Measurements from ENCODE around the gene SLC17A7. TPM values are rescaled to one million over a fixed set of nuclear protein-coding genes. Genes with fewer than 3 reads are reported as not detected.

The SLC17A7 gene
- total and polyA plus RNA-seq, 7 experiments from 2014 or later, result 0.12 to 0.22 TPM; not detected in 5

GRCh38 chr19:49398931-49399330 lies 42.4 kb downstream of the SLC17A7 start:
- peaks cover 0 to 20% of the 10 kb centered on the region in 2 donors for H3K4me1 ChIP-seq (ENCODE audit: control insufficient read depth in 2 of 2, insufficient read depth in 2 of 2, low read length in 2 of 2)
- no peaks in the 10 kb centered on the region for H3K27me3 ChIP-seq (ENCODE audit: control insufficient read depth in 2 of 2, insufficient read depth in 2 of 2, low read length in 2 of 2)
- no peaks in the 10 kb centered on the region for H3K9me3 ChIP-seq (ENCODE audit: control insufficient read depth in 2 of 3, low read length in 3 of 3)
- Mint-ChIP-seq H3K4me3 (peak overlapping the region in 8 of 10 donors; percentile 0 to 76 (median 53)), H3K27me3 (no peaks in the 10 kb centered on the region), H3K27ac (peak overlapping the region in 5 of 9 donors; percentile 5 to 70 (median 49)), H3K9me3 (peaks cover 0 to 4% (median 0%) of the 10 kb centered on the region in 11 donors), H3K4me1 (peaks cover 14 to 35% (median 23%) of the 10 kb centered on the region in 7 donors), H3K36me3 (no peaks in the 10 kb centered on the region)
- H3K27ac ChIP-seq (ENCODE audit: low read depth, low read length), result no peak overlapping the region
- ATAC-seq (no peak), DNase-seq (no peak)
- H3K4me3 ChIP-seq (ENCODE audit: low read length), result no peak overlapping the region
- intact Hi-C loops (cut with micrococcal nuclease), result no loop called here
- ChIA-PET POLR2A (interaction anchor here (1.1 kb wide), 1 partner anchor 46 kb away, joined by 3 read pairs; no protein-coding TSS in a partner anchor), CTCF (no interaction called here)
- H3K36me3 ChIP-seq (ENCODE audit: control insufficient read depth in 2 of 3, insufficient read depth in 3 of 3, low read length in 3 of 3), result no peaks in the 10 kb centered on the region

GRCh38 chr19:49398001-49398615 lies 43.2 kb downstream of the SLC17A7 start:
- H3K36me3 Mint-ChIP-seq, result no peaks in the 10 kb centered on the region
- H3K9me3 Mint-ChIP-seq, result peaks cover 0 to 4% (median 0%) of the 10 kb centered on the region in 11 donors
- ChIA-PET POLR2A (interaction anchor here (1.1 to 1.2 kb wide), 3 partner anchors 13 to 47 kb away, joined by 3 to 6 read pairs (median 3); no protein-coding TSS in a partner anchor), CTCF (interaction anchor here (0.6 kb wide), 1 partner anchor 15 kb away, joined by 3 read pairs; no protein-coding TSS in a partner anchor)
- Histone ChIP-seq H3K4me1 (ENCODE audit: control insufficient read depth in 2 of 2, insufficient read depth in 2 of 2, low read length in 2 of 2) (peaks cover 0 to 20% of the 10 kb centered on the region in 2 donors), H3K27ac (ENCODE audit: low read depth, low read length) (no peak overlapping the region), H3K27me3 (ENCODE audit: control insufficient read depth in 2 of 2, insufficient read depth in 2 of 2, low read length in 2 of 2) (no peaks in the 10 kb centered on the region), H3K36me3 (ENCODE audit: control insufficient read depth in 2 of 3, insufficient read depth in 3 of 3, low read length in 3 of 3) (no peaks in the 10 kb centered on the region), H3K9me3 (ENCODE audit: control insufficient read depth in 2 of 3, low read length in 3 of 3) (no peaks in the 10 kb centered on the region), H3K4me3 (ENCODE audit: low read length) (no peak overlapping the region)
- intact Hi-C loops (cut with micrococcal nuclease), result no loop called here
- H3K4me3 Mint-ChIP-seq, result peak overlapping the region in 8 of 10 donors; percentile 29 to 76 (median 53)
- DNase-seq (peak in 2 of 9 donors; percentile 12 to 28), ATAC-seq (peak; percentile 46)
- H3K4me1 Mint-ChIP-seq, result peaks cover 14 to 28% (median 23%) of the 10 kb centered on the region in 7 donors
- peak overlapping the region in 7 of 9 donors; percentile 36 to 86 (median 70) for H3K27ac Mint-ChIP-seq
- no peaks in the 10 kb centered on the region for H3K27me3 Mint-ChIP-seq

GRCh38 chr19:49396738-49397505 lies 44.4 kb downstream of the SLC17A7 start:
- peaks cover 0 to 3% (median 1%) of the 10 kb centered on the region in 5 donors for H3K27me3 Mint-ChIP-seq
- ATAC-seq, result no peak
- peaks cover under 1 to 22% of the 10 kb centered on the region in 2 donors for H3K4me1 ChIP-seq (ENCODE audit: control insufficient read depth in 2 of 2, insufficient read depth in 2 of 2, low read length in 2 of 2)
- DNase-seq, result no peak
- no peak overlapping the region for H3K27ac ChIP-seq (ENCODE audit: low read depth, low read length)
- intact Hi-C loops (cut with micrococcal nuclease), result no loop called here
- H3K27ac Mint-ChIP-seq, result peak overlapping the region in 1 of 9 donors; percentile 36
- H3K9me3 Mint-ChIP-seq, result peaks cover 0 to 4% (median 0%) of the 10 kb centered on the region in 11 donors
- H3K9me3 ChIP-seq (ENCODE audit: control insufficient read depth in 2 of 3, low read length in 3 of 3), result no peaks in the 10 kb centered on the region
- ChIA-PET CTCF (interaction anchor here (0.7 kb wide), 1 partner anchor 343 kb away, joined by 4 read pairs; no protein-coding TSS in a partner anchor), POLR2A (interaction anchor here (1.2 kb wide), 1 partner anchor 14 kb away, joined by 6 read pairs; no protein-coding TSS in a partner anchor)
- H3K4me3 ChIP-seq (ENCODE audit: low read length), result no peak overlapping the region
- no peaks in the 10 kb centered on the region for H3K36me3 Mint-ChIP-seq
- no peaks in the 10 kb centered on the region for H3K27me3 ChIP-seq (ENCODE audit: control insufficient read depth in 2 of 2, insufficient read depth in 2 of 2, low read length in 2 of 2)
- H3K4me1 Mint-ChIP-seq, result peaks cover 18 to 31% (median 25%) of the 10 kb centered on the region in 7 donors
- no peaks in the 10 kb centered on the region for H3K36me3 ChIP-seq (ENCODE audit: control insufficient read depth in 2 of 3, insufficient read depth in 3 of 3, low read length in 3 of 3)
- peak overlapping the region in 2 of 10 donors; percentile 63 to 72 for H3K4me3 Mint-ChIP-seq

GRCh38 chr19:49395581-49396407 lies 45.5 kb downstream of the SLC17A7 start:
- H3K4me1 ChIP-seq (ENCODE audit: control insufficient read depth in 2 of 2, insufficient read depth in 2 of 2, low read length in 2 of 2), result peaks cover 6 to 27% of the 10 kb centered on the region in 2 donors
- H3K27me3 ChIP-seq (ENCODE audit: control insufficient read depth in 2 of 2, insufficient read depth in 2 of 2, low read length in 2 of 2), result no peaks in the 10 kb centered on the region
- no peak overlapping the region for H3K4me3 Mint-ChIP-seq
- H3K27me3 Mint-ChIP-seq, result peaks cover 0 to 6% (median 3%) of the 10 kb centered on the region in 5 donors
- peaks cover 19 to 37% (median 30%) of the 10 kb centered on the region in 7 donors for H3K4me1 Mint-ChIP-seq
- H3K36me3 ChIP-seq (ENCODE audit: control insufficient read depth in 2 of 3, insufficient read depth in 3 of 3, low read length in 3 of 3), result no peaks in the 10 kb centered on the region
- DNase-seq (no peak), ATAC-seq (no peak)
- ChIA-PET CTCF (interaction anchor here (0.7 to 0.8 kb wide), 2 partner anchors 75 to 344 kb away, joined by 3 to 4 read pairs; no protein-coding TSS in a partner anchor), POLR2A (interaction anchor here (0.7 to 0.8 kb wide), 2 partner anchors 16 to 47 kb away, joined by 3 to 4 read pairs; no protein-coding TSS in a partner anchor)
- no peaks in the 10 kb centered on the region for H3K9me3 ChIP-seq (ENCODE audit: control insufficient read depth in 2 of 3, low read length in 3 of 3)
- no peaks in the 10 kb centered on the region for H3K36me3 Mint-ChIP-seq
- peaks cover 0 to 4% (median 0%) of the 10 kb centered on the region in 11 donors for H3K9me3 Mint-ChIP-seq
- H3K4me3 ChIP-seq (ENCODE audit: low read length), result no peak overlapping the region
- H3K27ac Mint-ChIP-seq, result no peak overlapping the region
- intact Hi-C loops (cut with micrococcal nuclease), result no loop called here
- no peak overlapping the region for H3K27ac ChIP-seq (ENCODE audit: low read depth, low read length)

GRCh38 chr19:49393881-49394280 lies 47.4 kb downstream of the SLC17A7 start:
- no peak overlapping the region for H3K4me3 ChIP-seq (ENCODE audit: low read length)
- Mint-ChIP-seq H3K4me3 (no peak overlapping the region), H3K27me3 (peaks cover 0 to 8% (median 3%) of the 10 kb centered on the region in 5 donors), H3K36me3 (no peaks in the 10 kb centered on the region), H3K4me1 (peaks cover 18 to 29% (median 25%) of the 10 kb centered on the region in 7 donors), H3K27ac (no peak overlapping the region), H3K9me3 (peaks cover 0 to 4% (median 0%) of the 10 kb centered on the region in 11 donors)
- H3K9me3 ChIP-seq (ENCODE audit: control insufficient read depth in 2 of 3, low read length in 3 of 3), result no peaks in the 10 kb centered on the region
- no peak overlapping the region for H3K27ac ChIP-seq (ENCODE audit: low read depth, low read length)
- ChIA-PET POLR2A (interaction anchor here (0.6 to 1.6 kb wide), 6 partner anchors 9 to 133 kb away, joined by 3 to 5 read pairs (median 3); no protein-coding TSS in a partner anchor), CTCF (interaction anchor here (0.7 to 3.4 kb wide), 6 partner anchors 18 to 82 kb away, joined by 3 to 28 read pairs (median 5); partner anchors contain the start of genes GFY and SLC17A7)
- peaks cover 6 to 24% of the 10 kb centered on the region in 2 donors for H3K4me1 ChIP-seq (ENCODE audit: control insufficient read depth in 2 of 2, insufficient read depth in 2 of 2, low read length in 2 of 2)
- H3K36me3 ChIP-seq (ENCODE audit: control insufficient read depth in 2 of 3, insufficient read depth in 3 of 3, low read length in 3 of 3), result no peaks in the 10 kb centered on the region
- intact Hi-C loops (cut with micrococcal nuclease), result loop anchor here in 1 of 2 donors (5.0 kb wide), 1 partner anchor 288 kb away; no protein-coding TSS in a partner anchor
- no peaks in the 10 kb centered on the region for H3K27me3 ChIP-seq (ENCODE audit: control insufficient read depth in 2 of 2, insufficient read depth in 2 of 2, low read length in 2 of 2)
- no peak for ATAC-seq
- no peak for DNase-seq

All from naive thymus-derived CD4-positive, alpha-beta T cell (primary cell).